ENCODE results near the gene FAM153A. TPM values are rescaled to one million over a fixed set of nuclear protein-coding genes. Genes with fewer than 3 reads are reported as not detected.
"Not testable (repeated sequence)": the region's sequence is repeated elsewhere in the genome, so short reads cannot be mapped to it uniquely, and the experiment has no call there.

FAM153A gene
- polyA plus RNA-seq, 1 donor: 0.75 TPM

DNA sequence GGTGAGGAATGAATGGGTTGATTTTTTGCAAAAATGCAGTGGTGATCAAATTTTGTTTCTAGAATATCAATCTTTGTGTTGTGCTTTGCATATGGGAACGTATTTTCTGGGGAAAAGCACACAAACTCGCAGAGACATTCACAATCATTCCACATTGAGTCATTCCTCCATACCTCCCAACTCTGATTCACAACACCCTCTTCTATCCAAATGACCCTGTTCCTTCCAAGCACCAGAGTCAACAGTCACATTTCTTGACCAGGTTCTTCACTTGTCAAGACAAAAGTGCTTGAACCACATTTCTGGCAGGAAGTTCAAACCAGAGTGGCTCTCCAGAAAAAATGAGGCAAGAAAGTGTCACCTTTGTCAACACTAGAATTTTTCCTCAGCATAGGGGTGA lies 35.3 kb downstream of the FAM153A start:
- DNase-seq: not testable (repeated sequence)

DNA sequence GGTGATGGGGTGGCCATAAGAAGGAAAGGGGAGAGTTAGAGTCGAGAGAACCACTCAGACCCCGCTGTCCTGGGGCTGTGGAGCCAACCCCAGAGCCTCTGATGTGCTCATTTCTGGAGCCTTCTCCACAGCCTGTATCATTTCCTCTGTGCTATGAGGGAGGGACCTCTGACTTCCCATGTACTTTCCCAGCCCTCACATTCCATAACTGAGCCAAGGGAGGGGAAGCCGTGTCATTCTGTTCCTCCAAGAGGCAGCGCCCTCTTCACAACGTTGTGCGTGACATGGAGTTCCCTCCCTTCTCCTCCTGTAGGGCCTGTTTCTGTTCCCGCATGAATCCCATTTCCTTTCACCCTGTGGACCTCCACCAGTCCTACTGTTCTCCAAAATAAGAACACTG lies 57.8 kb downstream of the FAM153A start:
- not testable (repeated sequence) for DNase-seq

DNA sequence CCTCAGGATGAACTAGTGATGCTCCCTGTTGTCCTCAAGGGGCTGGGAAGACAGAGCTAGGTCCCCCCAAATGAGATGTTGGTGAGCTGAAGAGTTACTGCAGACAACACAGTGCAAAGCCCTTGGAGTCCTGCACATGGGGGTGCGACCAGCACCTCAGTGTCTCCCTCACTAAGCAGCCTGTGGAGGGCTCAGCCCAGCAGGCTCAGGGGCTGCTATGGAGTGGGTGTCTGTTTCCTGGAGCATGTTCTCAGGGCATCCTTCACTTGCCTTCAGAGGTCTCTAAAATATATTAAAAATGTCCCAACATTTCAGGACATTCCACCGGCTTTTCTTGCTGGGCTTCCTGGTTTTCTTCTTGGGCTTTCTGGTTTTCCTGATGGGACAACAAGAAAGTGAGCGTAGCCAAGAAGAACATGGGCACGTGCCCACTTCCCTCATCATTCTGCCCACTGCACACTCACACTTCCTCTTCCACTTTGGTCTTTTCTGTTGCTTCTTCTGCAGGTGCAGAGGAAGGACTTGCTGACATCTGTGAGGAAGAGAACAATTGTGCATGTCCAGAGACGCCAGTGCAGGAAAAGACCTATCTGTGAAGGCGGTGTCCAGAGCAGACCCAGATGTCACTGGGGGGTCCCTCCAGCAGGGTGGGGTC lies 58.7 kb downstream of the FAM153A start:
- not testable (repeated sequence) for DNase-seq

- DNase-seq: not testable (repeated sequence)
Measured at GRCh38 chr5:177722829-177723228, 59.9 kb downstream of the FAM153A start.

GRCh38 chr5:177719989-177720388 lies 62.7 kb downstream of the FAM153A start:
- not testable (repeated sequence) for DNase-seq

DNA sequence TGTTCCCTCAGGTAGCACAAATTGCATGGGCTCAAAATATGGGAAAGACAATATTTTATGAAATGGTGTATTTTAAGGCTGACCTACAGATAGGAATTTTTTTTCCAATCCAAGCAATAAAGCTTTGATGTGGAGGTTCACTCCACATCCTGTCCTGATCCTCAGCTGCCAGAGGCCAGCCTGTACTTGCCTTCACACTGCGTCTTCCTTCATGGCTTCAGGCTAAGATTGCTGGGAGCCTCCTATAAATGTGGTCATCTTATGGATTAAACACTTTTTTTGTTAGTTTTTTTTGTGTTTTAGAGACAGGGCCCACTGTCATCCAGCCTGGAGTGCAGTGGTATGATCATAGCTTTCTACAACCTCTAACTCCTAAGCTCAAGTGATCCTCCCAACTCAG lies 67.3 kb downstream of the FAM153A start:
- DNase-seq: not testable (repeated sequence)

GRCh38 chr5:177696100-177696499 lies 86.6 kb downstream of the FAM153A start:
- DNase-seq: not testable (repeated sequence)

DNA sequence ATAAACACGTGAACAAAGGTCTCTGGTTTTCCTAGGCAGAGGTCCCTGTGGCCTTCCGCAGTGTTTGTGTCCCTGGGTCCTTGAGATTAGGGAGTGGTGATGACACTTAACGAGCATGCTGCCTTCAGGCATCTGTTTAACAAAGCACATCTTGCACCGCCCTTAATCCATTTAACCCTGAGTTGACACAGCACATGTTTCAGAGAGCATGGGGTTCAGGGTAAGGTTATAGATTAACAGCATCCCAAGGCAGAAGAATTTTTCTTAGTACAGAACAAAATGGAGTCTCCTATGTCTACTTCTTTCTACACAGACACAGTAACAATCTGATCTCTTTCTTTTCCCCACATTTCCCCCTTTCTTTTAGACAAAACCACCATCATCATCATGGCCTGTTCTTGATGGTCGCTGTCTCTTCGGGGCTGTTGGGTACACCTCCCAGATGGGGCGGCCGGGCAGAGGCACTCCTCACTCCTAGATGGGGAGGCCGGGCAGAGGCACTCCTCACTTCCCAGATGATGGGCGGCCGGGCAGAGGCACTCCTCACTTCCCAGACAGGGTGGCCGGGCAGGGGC lies 87.3 kb downstream of the FAM153A start:
- not testable (repeated sequence) for DNase-seq

DNA sequence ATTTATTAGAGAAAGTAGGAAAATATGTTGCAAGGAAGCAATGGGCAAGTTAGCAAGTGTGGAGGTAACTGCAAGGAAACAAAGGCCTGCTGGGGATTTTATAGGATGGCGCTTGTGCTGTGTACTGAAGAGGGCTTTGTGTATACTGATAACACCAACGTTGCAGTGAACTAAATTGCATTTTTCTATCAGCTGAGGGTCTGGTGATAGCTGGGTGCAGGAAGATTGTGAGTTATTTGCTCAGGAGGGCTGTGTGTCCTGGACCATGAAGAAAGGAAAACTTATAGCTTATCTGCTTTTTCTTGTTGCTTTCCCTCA lies 88.2 kb downstream of the FAM153A start:
- not testable (repeated sequence) for DNase-seq

DNA sequence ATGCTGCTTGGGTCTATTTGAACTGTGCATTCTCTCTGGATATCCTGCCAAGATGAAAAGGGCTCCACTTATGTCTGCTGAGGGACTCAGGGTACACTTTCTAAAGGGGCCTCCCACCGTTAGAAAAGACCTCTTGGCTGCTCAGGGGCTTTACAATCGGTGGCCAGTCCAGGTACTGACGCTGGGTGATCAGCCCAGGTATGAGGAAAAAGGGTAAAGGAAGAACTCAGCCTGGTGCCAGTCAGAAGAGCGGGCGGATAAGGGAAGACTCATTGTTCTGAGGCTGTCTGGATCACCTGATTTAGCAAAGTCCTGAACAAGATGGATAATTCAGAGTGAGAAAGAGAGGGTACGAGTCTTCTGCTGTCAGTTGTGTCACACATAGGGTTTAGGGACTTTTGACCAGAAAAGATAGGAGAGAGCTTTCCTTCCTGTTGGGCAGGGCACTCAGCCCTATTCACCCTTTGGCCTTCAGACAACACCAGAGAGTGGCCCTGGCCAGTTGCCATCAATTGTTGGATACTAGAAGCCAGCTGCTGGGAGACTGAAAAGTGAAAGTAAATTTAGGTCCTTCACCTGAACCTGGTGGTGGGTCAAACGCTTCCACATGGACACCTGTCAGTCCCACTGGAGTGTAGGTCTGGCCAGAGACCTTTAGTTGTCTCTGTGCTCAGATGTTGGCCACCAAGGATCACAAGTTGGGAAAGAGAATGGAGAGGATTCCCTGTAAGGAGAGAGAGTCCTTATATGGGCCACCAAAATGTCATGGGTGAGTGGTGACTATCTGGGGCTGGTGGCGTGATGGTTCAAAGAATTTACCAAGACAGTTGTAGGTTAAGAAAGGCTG lies 88.8 kb downstream of the FAM153A start:
- not testable (repeated sequence) for DNase-seq

GRCh38 chr5:177692969-177693368 lies 89.7 kb downstream of the FAM153A start:
- DNase-seq: not testable (repeated sequence)

DNA sequence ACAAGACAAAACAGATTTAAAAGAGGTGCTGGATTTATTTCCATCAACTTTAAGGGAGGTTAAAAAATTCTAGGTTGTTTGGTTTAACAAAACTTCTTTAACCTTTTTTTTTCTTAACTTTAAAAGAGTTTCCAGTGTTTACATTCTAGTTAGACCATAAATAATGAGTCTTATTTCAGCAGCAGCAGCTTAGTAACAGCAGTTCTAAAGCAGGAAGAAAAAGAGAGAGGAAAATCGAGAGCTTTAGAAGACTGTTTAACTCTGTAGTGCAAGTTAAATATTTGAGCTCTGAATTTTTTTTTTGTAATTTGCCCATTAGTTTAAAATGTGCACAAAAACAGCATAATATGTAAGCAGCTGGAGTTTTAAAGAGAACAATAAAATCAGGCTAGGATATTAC lies 90.2 kb downstream of the FAM153A start:
- not testable (repeated sequence) for DNase-seq

DNA sequence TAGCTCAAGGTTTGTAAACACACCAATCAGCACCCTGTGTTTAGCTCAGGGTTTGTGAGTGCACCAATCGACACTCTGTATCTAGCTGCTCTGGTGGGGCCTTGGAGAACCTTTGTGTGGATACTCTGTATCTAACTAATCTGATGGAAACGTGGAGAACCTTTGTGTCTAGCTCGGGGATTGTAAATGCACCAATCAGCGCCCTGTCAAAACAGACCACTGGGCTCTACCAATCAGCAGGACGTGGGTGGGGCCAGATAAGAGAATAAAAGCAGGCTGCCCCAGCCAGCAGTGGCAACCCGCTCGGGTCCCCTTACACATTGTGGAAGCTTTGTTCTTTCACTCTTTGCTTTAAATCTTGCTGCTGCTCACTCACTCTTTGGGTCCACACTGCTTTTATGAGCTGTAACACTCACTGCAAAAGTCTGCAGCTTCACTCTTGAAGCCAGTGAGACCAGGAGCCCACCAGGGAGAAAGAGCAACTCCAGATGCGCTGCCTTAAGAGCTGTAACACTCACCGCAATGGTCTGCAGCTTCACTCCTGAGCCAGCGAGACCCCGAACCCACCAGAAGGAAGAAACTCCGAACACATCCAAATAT lies 93.6 kb downstream of the FAM153A start:
- DNase-seq: not testable (repeated sequence)

DNA sequence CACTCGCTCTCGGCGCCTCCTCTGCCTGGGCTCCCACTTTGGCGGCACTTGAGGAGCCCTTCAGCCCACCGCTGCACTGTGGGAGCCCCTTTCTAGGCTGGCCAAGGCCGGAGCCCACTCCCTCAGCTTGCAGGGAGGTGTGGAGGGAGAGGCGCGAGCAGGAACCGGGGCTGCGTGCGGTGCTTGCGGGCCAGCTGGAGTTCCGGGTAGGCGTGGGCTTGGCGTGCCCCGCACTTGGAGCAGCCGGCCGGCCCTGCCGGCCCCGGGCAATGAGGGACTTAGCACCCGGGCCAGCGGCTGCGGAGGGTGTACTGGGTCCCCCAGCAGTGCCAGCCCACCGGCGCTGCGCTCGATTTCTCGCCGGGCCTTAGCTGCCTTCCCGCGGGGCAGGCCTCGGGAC lies 94.6 kb downstream of the FAM153A start:
- DNase-seq: not testable (repeated sequence)

GRCh38 chr5:177681920-177682319 lies 100.8 kb downstream of the FAM153A start:
- DNase-seq: not testable (repeated sequence)

Other genes with a start within 250 kb of the FAM153A start
- gene FAM193B, start 228.3 kb downstream of the FAM153A start, polyA plus RNA-seq (ENCODE audit: insufficient read length): 93.8 TPM
- gene TMED9, start 190.7 kb downstream of the FAM153A start, polyA plus RNA-seq (ENCODE audit: insufficient read length): 139 TPM
- 19.1 TPM for gene B4GALT7, start 182.8 kb downstream of the FAM153A start, polyA plus RNA-seq (ENCODE audit: insufficient read length)
- gene PROP1, start 213.3 kb upstream of the FAM153A start, polyA plus RNA-seq (ENCODE audit: insufficient read length): not detected